Stimulated activated CD4-positive, alpha-beta T cell treated with anti-CD3 and anti-CD28 coated beads, Interleukin-1b, Interleukin-23, amount 100 ng/mL, for 1 hour (primary cell): ENCODE results near the gene LBHD1.
A peak's percentile ranks its signal among the peaks of the same experiment; 100 is the strongest.
"Not testable (repeated sequence)": the region's sequence is repeated elsewhere in the genome, so short reads cannot be mapped to it uniquely, and the experiment has no call there.

Experiments
- DNase-seq, 2 donors: peaks; one replicate each; pipeline ENCODE4 v3.0.0-alpha.2; 2020; ENCODE audit warnings: low read depth in 2 of 2

The LBHD1 gene

DNA sequence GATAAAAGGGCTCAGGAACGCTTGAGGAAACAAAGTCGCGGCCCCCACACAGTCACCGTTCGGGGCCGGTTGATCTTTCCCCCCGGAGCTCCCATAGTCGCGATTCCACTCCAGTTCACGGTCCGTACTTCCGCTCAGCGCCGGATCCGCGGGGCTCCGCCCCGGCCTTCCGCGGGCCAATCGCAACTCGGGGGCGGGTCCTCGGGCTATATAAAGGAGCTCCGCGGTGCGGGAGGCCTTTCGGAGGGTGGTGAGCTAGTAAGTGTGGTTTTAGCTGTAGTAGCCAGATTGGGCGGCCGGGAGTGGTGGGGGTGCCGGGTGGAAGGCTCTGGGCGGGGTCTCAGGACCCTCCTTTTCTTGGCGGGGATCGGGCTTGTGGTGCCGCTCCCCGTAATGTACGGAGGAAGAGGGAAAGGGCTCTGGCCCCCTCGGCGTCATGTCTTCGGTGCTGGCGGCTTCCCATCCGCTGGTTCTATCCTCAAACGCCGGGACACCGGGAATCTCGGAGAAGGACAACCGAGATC is 6.9 kb downstream of the LBHD1 start, which contains the start of the genes C11orf98 and CSKMT:
Gene C11orf98 (minus strand): TSS at position 136 of the 524 bp plus-strand sequence. CDS start 41 bp downstream, at position 95.
Gene CSKMT (plus strand): TSS at position 238 of the 524 bp plus-strand sequence. CDS start 568 bp downstream, outside the sequence.
- DNase-seq: peak; percentile 92 to 94

DNA sequence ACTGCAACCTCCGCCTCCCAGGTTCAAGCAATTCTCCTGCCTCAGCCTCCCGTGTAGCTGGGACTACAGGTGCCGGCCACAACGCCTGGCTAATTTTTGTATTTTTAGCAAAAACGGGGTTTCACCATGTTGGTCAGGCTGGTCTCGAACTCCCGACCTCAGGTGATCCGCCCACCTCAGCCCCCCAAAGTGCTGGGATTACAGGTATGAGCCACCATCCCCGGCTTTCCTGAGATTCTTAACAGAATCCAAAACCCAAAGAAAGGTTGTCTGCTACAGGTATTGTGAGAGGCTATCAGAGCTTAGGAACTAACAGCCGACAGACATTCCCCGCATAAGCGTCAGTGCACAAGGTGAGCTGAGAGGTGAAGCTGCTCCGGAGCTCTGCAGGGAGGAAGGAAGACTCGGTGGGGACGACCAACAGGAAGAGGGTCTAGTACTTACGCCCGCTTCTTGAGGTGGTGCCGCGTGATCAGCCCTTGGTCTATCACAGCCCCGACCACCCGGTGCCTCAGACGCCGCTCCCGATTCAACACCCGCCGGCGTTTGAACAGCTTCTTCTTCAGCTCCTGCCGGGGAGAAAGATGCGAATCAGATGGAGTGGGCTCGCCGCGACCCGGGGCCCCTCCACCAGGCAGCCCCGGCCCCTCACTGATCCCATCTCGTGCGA is 7.5 kb downstream of the LBHD1 start:
- DNase-seq: no peak

DNA sequence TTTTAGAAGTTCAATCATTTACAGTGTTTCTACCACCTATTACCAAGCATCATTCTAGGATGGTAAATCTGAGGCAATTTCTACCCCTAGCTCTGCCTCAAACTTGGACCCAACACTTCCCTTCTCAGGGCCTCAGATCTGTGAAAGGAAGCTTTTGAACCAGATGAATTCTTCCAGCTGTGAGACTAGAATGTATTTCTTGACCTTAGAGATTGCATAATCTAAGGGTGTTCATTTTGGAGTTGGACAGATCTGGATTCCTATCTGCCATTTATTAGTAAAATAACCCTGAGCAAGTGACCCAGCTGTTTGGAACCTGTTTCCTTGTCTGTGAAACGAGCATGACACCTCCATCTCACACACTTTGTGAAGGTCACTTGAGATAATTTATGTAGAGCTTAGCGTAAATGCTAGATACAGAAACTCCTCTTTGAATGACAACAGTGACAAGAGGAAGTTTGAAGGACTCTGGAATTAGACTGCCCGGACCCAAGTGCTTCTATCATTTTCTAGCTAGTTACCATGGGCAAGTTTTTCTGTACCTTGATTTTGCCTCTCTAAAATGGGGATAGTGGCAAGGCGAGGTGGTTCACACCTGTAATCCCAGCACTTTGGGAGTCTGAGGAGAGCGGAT is 15.2 kb downstream of the LBHD1 start:
- DNase-seq: no peak

DNA sequence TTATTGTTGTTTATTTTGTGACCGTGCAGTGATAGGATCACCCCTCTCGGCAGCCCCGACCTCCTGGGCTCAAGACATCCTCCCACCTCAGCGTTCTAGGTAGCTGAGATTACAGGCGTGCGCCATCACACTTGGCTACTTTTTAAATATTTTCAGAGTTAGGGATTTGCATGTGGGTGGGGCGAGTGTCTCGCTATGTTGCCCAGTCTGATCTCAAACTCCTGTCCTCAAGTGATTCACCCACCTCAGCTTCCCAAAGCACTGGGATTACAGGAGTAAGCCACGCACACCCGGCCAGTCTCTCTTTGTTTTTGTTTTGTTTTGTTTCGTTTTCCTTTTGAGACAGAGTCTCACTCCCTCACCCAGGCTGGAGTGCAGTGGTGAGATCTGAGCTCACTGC is 17.8 kb downstream of the LBHD1 start:
- DNase-seq: no peak

GRCh38 chr11:62652161-62653006 is 19.7 kb downstream of the LBHD1 start:
- no peak for DNase-seq

DNA sequence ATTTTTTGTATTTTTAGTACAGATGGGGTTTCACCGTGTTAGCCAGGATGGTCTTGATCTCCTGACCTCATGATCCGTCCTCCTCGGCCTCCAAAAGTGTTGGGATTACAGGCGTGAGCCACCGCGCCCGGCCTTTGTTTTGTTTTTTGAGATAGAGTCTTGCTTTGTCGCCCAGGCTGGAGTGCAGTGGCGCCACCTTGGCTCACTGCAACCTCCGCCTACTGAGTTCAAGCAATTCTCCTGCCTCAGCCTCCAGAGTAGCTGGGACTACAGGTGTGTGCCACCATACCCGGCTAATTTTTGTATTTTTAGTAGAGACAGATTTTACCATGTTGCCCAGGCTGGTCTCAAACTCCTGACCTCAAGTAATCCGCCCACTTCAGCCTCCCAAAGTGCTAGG is 21.8 kb downstream of the LBHD1 start:
- DNase-seq: not testable (repeated sequence)

DNA sequence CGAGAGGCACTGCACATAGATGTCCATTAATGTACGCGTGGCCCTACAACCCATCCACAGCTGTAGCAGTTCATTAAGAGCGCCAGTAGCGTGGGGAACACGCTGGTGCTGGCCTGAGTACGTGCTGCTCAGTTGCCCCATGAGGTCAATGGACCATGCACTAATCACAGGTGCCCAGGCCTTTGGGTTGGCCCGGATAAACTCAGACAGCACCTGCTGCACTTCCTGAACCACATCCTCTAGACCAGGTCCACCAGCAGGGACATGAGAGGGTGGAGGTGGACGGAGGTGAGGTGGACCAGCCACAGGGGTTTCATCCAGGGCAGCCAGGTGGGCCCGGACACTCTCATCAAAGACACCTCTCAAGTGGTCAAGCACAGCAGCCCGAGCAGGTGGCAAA is 22.6 kb downstream of the LBHD1 start:
- no peak for DNase-seq

- DNase-seq: no peak
Observed at GRCh38 chr11:62648967-62649364, 23.1 kb downstream of the LBHD1 start.

DNA sequence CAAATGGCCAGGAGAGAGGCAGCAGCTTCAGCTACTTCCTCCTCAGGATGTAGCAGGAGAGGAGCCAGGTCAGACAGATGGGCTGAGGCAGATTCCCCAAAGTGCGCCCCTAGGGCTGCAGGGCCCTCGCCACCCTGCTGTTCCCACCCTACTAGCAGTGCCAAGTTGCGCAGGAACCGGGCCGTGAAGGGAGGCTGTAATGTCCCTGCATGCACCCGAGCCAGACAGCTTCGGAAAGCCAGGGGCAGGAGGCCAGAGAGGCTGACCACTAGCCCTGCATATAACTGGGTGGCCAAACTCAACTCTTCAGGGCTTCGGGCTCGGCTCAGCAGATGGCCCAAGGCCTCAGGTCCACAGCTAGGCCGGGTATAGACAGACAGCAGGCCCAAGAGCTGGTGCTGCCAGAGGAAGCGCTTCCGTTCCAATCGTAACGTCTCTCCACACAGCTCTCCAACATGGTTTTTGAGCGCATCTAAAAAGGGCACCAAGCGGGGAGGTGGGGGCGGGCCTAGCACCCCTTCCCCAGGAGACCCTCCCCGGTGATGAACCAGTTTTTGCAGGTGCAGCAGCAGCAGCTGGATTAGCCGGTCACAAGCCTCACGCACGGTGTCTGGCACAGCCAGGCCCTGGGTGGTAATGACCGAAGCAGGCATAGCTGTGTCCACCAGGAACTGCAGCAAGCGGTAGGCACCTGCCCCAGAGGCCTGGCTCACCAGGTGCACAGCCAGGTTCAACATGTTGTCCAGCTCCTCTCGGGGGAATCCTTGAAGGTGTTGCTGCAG is 23.7 kb downstream of the LBHD1 start:
- no peak for DNase-seq

DNA sequence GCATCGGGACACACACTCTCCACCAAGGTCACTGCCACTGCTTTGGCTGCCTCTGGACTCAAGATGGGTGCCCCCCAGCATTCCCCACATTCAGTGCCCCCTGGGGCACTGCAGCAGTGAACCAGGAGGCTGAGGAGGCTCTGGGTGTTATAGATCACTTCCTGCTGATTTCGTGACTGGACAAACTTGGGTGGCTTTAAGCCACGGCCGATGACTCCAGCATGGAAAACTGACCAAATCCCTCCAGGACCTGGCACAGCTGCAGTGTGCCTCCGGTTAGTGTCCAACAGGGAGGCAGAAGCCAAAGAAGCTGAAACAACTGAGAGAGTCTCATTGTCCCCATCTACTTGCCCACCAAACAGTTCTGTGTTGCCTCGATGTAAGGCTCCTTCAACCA is 24.5 kb downstream of the LBHD1 start:
- no peak for DNase-seq

DNA sequence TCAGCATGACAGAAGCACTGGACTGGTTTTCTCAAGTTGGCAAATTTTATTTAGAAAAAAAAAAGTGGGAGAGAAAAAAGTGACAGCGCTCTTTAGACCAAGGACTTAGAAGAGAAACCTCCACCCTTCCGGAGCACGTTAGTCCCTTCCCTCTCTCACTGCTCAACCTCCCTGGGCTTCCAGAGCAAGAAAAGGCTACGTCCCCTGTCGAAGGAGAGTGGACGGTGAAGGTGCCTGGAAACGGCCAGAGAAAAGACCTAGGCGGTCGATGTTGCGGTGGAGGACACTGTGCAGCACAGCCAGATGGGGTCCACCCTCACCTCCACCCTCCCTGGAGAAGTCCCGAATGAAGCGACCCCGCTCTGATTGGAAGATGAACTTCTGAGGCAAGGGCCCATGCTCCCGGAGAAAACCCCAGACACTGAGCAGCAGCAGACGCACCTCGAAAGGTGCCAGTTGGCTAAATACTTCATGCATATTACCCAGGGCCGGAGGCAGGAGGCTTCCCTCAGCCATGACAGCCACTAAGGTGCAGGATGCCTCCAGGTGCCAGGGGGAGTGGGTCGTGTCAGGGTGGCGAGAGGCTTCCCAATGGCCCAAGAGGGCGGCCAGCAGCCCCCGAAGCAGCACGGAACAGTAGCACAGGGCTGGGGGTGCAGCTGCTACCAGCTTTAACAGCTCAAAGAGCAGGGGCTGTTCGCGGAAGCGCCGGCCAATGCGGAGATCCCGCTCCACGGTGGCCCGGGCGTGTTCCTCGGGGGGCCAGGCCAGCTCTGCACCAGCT is 25.1 kb downstream of the LBHD1 start:
- DNase-seq: no peak

DNA sequence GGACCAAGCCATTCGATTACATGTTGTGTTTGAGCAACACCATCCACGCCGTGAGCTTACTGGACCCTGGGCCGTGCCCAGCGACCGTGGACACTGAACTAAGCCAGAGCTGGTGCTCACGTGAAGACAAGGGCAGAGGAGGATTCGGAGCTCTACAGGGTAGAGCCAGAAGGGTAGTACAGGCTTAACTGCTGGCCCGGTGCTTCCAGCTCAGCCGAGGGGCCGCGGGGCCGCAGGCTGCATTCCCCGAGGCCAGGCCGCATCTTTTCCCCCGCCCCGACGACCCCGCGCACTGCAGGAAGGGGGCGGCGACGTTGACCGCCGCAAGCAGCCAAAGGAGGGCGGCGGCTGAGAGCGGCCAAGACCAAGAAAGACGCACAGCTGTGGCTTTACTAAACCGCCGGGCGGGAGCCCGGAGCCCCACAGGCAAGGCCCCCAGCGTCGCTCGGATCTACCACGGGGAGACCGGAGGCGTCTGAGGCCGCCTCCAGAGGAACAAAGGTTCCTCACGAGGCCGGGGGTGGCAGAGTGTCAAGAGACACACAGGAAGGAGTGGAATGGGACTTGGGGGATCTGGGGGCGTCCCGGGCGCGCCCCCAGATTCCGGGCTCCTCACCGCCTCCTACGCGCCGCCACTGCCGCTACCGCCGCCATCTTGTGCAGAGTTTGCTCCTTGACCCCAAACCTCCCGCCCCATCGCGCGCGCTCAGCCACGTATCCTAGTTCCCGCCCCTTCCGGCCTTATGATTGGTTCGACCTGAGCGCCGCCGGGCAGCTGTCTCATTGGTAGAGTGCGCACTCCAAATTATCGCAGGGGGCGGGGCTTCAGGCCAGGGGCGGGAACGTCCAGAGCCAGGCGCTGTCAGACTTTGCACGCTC is 25.9 kb downstream of the LBHD1 start, which contains the start of gene GANAB:
Gene GANAB (minus strand): TSS at position 668 of the 879 bp plus-strand sequence. CDS start 14 bp downstream, at position 654.
- peak; percentile 96 to 99 for DNase-seq

DNA sequence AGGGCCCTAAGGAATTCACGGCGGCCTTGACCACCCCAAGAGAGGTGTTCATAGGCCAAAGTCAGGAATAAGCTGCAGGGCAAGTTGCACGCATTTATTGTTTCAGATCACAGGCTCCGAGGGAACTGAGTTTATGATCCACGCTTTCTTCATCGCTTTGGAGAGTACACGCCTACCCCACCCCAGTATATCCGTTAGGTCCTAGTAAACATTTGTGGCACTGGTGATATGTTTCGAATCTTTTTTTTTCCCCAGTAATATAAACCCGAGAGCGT is 26.5 kb downstream of the LBHD1 start:
- DNase-seq: no peak

DNA sequence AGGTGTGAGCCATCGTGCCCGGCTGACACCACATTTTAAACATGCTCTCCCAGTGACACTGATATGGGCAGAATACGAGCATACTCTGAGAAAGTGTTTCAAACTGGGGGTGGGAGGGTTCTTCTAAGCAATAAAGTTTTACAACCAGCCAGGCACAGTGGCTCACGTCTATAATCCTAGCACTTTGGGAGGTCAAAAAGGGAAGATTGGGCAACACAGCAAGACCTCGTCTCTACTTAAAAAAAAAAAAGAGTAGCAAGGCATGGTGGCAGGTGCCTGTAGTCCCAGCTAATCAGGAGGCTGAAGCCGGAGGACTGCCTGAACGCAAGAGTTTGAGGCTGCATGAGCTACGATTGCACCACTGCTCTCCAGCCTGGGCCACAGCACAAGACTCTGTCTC is 27.8 kb downstream of the LBHD1 start:
- no peak for DNase-seq

DNA sequence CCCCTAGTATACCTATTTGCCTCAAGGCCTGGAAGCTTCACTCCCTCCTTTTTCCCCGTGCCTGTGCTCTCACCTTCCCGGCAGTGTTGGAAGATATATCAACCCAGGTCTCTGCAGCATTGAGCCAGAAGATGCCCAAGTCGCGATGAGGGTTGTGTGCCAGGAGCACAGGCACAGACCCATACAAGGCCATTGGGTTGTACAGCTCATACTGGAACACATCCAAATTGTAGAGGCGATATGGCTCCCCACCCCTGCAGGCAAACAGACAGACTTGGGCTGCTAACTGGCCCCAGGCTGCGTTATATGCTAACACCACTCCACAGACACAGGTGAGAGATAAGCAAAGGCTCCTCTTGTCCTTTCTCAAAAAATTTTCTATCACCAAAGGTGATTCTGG is 39.6 kb downstream of the LBHD1 start:
- no peak for DNase-seq

DNA sequence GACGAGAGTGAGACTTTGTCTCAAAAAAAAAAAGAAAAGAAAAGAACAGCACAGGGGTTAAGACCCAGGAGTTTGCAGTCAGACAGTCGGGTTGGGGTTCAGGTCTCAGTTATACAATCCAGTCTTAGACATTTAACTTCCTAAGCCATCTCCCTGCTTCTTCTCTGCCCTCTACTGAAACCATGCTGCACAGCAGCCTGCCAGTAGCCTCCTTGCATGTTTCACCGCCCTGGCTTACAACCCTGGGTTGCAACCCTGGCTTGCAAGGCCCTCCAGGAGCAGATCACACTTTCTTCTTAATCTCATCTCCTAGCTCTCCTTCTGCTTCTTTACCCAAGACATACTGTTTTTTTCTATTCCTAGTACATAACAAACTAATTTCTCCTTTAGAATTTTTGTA is 44.4 kb downstream of the LBHD1 start:
- DNase-seq: no peak

GRCh38 chr11:62622476-62623089 is 49.5 kb downstream of the LBHD1 start:
- no peak for DNase-seq

DNA sequence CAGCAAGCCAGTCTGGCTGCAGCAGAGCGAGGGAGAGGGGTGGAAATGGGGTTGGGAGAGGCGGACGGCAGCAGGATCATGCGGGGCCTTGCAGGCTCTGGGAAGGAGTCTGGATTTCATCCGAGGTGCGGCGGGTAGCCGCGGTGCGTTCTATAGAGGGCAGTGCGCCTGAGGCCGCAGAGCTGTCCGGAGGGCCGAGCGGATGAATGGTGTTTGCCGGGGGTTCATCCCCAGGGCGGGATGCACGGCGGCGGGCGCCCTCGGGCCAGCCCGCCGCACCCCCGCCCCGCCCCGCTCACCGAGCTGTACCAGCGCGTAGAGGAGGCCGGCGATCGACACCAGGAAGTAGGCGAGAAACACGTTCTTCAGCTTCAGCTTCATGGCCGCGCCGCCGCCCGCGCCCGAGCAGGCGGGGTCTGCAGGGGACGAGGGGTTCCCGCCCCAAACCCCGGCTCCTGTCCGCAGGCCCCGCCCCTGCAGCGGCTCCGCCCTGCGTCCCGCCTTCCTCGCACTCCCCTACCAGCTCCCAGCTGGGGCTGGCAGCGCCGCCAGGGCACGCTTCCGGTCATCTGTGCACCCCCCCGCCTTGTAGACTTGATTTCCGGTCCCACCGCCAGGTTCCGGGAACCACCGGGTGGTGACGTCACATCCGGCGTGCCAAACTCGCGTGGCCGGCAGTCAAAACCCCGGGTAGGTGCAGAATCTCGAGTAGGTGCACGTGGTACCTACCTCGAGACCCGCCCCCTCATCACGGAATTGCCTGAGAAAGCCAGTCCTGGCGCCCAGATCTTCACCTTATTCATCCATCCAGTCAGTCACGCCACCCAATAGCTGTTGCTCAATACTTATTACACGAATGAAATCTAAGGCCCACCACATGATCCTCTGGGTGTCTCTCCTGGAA is 50.2 kb downstream of the LBHD1 start, which contains the start of gene B3GAT3:
Gene B3GAT3 (minus strand): TSS at position 420 of the 904 bp plus-strand sequence. CDS start 39 bp downstream, at position 381.
- peak; percentile 86 to 89 for DNase-seq
